ENCODE results near the gene ZNF580.

- TF ChIP-seq CTCF (IDR thresholded peaks at IDR 0.05; ENCODE audit: control extremely low read depth in 1 of 3, insufficient read depth in 1 of 3, low read depth in 1 of 3, low read length in 3 of 3) (no peak), EZH2 (IDR thresholded peaks at IDR 0.05; ENCODE audit: low read depth, low read length, severe bottlenecking) (no peak), CHD7 (IDR thresholded peaks at IDR 0.05; ENCODE audit: insufficient replicate concordance, low read length) (no peak), BACH1 (IDR thresholded peaks at IDR 0.05; ENCODE audit: low read length) (no peak), POLR2A (IDR thresholded peaks at IDR 0.05; ENCODE audit: control extremely low read depth in 1 of 2, low read depth in 2 of 2, low read length in 2 of 2) (no peak), E2F6 (IDR thresholded peaks at IDR 0.05) (no peak), ZNF274 (IDR thresholded peaks at IDR 0.05; ENCODE audit: borderline replicate concordance, extremely low read depth, low read length) (no peak), POU5F1 (IDR thresholded peaks at IDR 0.05; ENCODE audit: low read depth, low read length) (no peak), ATF2 (IDR thresholded peaks at IDR 0.05; ENCODE audit: low read length) (no peak), MAFK (IDR thresholded peaks at IDR 0.05; ENCODE audit: low read depth, low read length) (no peak), POLR2AphosphoS5 (IDR thresholded peaks at IDR 0.05; ENCODE audit: low read depth, low read length) (no peak), CREB1 (IDR thresholded peaks at IDR 0.05) (no peak)
Measured at GRCh38 chr19:55690109-55690768, 49.4 kb downstream of the ZNF580 start.

All from H1 (cell line).